Measurements from ENCODE around the gene AMDHD1.
"Not testable (repeated sequence)": the region's sequence is repeated elsewhere in the genome, so short reads cannot be mapped to it uniquely, and the experiment has no call there.

The AMDHD1 gene

DNA sequence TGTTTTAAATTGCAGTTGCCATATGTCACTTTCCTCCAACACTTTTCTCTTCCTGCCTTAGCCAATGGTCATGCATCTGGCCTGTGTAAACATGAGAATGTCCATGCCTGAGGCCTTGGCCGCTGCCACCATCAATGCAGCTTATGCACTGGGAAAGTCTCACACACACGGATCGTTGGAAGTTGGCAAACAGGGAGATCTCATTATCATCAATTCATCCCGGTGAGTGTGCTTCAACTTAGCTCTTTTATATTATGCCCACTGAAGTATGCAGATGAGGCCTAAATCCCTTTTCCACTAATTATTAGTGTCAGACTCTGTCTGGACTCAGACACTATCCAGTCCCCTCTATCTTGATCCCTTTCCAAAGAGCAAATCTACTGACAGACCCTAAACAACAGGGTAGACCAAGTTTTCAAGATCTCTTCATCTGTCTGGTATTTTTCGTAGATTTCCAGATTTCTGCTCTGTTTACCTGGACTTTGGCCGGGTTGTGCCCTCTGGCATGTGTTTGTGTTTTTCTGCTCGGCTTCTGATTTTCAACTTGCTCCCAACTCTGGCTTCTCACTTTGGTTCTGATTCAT lies 23.2 kb downstream of the AMDHD1 start:
- DNase-seq, result no peak

DNA sequence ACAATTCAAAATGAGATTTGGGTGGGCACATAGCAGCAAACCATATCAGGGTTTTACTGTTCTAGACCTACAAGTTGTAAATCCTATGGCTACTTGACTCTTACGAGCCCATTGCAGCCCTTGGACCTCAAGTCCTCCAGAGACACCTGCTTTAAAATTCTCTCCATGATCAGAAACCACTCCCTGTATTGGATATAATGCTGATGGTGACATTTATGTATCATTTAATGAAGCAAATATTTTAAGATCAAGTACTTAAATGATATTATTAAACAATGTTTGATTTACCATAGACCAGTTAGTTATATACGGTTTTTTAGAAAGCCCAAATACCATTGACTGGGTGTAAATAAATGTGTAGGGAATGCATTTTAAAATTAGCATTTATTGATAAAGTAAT lies 24.2 kb downstream of the AMDHD1 start:
- DNase-seq, result no peak

DNA sequence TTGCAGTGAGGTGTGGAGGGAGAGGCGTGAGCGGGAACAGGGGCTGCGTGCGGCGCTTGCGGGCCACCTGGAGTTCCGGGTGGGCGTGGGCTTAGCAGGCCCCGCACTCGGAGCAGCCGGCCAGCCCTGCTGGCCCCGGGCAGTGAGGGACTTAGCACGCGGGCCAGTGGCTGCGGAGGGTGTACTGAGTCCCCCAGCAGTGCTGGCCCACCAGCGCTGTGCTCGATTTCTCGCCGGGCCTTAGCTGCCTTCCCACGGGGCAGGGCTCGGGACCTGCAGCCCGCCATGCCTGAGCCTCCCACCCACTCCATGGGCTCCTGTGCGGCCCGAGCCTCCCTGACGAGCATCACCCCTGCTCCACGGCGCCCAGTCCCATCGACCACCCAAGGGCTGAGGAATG lies 26.0 kb downstream of the AMDHD1 start:
- not testable (repeated sequence) for DNase-seq

DNA sequence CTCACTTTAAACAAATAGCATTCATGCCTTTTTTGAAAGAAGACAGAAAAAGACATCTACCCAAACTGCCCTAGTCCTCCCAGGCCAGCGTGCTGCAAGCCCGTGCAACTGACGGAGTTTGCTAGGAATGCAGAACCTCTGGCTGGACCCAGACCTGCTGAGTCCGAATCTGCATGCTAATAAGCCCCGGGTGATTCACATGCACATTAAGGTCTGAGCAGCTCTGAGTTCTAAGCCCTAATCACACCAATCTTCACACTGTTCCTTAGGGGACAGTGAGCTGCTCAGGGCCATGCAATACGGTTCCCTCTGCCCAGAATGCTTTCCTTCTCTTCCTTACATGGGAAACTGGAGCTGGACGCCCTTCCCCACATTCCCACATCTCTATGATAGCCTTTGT lies 27.8 kb downstream of the AMDHD1 start:
- DNase-seq, result no peak

DNA sequence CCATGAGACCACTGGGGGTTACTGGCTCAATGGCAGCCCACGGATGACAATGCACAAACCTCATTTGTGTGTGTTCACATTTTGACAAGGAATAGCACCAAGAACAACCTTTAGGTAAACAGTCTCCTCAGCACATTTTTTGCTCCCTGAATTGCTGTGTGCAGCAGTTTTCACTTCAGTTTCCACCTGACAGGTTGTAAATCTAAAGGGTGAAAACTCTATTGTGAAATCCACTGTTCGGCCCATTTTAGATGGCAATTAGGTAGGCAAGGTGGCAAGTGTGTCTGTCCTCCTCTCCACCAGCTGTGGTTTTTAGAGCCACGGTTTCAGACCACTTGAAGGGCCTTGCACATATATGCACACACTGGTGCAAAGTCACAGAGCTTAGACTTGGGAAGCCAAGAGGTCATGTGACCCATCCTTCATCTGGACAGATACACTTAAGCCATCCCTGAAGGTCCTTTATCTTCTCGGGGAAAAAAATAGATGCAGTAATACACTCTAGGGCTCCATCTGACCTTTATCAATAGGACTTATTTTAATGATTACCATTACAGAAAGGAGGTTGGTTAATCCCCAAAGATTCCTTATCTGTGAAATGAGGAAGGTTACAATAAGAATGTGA lies 29.8 kb downstream of the AMDHD1 start:
- no peak for DNase-seq

DNA sequence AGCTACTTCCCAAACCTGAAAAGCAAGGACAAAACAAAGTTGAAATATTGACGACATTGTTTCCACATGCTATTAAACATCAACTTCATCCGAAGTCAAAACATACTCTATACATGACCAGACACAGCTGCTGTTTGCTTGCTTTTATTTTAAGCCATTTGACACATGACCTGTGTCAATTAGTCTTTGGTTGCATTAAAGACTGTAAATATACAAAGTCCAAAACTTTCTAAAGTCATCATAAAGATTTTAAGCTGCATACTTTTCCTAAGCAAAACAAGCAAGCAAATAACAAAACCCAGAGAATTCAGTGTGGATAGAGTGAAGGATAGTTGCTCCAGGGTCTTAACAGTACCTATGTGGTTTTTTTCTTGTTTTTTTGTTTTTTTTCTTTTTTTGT lies 31.2 kb downstream of the AMDHD1 start:
- DNase-seq, result no peak

DNA sequence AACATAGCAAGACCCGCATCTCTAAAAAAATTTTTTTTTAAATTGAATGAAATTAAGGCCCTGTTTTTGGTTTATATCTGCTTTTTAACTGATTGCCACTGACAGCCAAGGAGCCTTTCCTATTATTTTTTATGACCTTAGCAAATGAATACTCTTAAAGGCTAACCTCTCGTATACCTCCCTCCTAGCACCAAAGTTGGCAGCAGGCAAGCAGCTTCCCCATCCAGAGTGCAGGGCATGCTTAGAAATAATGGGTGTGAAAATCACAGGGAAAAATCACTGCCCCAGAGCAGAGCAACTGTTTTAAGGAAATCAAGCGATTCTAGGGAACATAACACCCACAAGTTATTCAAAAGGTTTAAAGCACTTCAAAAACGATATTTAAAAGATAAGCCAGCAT lies 32.4 kb downstream of the AMDHD1 start:
- no peak for DNase-seq

DNA sequence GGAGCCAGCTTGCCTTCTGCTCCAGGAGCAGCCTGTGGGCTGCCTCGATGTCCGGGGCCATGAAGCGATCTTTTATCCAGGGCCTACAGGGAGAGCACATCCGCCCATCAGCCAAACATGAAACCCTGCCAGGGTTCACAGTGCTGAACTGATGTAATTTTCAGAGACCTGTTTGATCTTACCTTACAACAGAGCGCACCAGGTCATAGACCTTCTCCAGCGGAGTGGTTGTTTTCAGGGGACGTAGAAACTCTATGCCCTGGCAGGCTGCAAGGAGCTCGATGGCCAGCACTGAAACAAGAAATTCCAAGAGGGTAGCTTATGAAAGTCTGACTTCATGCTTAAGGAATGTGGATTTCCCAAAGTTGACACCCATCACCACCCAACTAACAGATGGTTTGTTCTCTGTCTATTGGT lies 33.3 kb downstream of the AMDHD1 start:
- DNase-seq, result no peak

DNA sequence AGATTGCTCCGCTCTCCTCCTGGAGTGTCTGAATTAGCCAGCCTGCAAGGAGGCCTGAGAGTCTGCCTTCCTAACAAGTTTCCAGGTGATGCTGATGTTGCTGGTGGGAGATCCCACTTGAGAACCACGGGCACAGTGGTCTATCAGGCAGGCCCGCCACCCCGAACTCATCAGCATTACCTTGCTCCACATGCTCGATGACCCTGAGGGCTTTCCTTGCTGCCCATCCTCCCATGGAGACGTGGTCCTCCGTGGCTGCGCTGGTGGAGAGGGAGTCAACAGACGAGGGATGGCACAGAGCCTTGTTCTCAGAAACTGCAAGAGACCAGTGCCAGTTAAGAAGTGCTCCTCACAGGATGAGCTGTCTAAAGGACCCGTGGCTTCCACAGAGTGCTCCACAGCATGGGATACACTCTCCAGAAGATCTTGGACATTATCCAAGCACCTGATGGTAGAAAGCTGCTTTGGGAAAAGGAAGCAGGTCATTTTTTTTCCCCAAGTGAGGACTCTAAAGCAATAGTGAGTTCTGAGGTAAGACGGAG lies 34.7 kb downstream of the AMDHD1 start:
- no peak for DNase-seq

DNA sequence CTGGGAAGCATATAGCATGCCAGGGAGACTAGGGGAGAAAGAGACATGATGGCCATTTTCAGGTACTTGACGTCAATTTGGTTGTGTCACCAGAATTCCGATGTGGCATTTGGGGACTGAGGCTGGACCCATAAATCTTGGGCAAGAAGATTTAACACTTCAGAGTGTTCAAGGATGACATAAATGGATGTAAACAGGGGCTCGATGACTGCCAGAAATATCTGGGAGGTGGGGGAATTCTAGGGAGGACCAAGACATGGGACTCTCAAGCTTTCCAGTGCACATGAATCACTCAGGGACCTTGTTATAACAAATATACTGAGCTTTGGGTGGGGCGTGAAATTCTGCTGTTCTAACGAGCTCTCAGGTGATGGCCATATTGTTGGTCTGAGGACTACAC lies 35.2 kb downstream of the AMDHD1 start:
- DNase-seq, result no peak

DNA sequence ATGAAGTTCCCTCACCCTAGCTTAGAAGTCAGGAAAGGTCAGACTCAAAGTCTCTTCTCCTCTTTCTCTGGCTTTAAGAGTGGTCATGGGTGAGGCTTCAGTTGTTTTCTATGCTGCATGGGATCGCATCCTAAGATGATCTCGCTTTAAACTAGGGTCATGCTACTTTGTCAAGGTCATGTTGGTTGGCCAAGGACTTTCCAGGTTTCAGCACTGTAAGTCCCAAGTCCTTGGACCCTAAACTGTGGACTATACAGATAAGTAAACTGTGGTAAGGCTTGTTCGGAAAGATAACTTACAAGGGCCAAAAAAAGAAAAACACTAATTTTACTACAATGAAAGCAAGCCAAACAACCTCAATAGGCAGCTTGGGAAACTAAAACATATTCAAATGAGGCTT lies 35.6 kb downstream of the AMDHD1 start:
- no peak for DNase-seq

DNA sequence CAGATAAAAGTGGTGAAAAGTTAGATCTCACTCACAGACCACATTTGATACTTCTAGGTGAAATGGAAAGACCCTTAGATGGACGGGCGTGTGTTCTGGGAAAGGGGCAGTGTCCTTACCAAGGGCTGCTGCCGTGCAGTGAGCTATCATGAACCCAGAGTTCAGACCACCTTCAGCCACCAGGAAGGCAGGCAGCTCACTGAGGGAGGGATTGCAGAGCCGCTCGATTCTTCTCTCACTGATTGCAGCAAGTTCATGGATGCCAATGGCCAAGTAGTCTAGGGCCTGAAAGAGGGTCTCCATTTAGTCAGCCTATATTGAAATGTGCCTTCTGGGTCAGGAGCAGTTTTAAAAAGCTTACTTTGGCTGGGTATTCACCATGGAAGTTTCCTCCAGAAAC lies 37.3 kb downstream of the AMDHD1 start:
- no peak for DNase-seq

DNA sequence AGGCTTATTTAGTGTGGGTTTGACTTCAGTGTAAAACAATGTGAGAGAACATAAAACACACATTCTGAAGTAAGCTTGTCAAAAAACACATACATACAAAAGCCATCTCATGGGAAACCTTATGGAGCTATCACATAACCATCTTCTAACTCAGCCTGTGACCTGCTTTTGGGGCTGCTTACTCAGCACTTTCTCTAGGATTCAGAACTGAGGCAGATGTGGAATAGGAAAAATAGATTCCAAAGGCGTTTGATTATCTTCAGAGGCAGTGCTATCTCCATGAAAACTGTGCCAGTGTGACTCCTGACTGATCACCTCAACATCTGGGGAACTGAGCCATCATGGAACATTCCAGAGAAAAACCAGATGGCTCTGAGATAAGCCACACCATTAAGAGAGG lies 39.5 kb downstream of the AMDHD1 start:
- no peak for DNase-seq

DNA sequence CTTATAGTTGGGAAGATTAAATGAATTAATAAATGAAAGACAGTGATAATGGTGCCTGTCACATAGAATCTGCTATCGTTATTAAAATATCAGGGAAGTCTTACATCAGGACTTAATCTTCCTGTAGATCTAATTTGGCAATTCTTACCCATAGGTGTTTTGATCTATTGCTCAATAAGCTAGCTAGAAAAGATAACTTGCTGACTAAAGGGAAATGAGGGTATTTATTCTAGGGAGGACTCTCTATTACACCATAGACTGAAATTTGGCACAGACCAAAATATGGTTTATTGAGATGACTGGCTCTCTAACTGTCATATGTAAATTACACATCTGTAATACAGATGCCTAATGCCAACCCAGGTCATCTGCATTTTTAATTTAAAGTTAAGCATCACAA lies 41.6 kb downstream of the AMDHD1 start:
- no peak for DNase-seq

DNA sequence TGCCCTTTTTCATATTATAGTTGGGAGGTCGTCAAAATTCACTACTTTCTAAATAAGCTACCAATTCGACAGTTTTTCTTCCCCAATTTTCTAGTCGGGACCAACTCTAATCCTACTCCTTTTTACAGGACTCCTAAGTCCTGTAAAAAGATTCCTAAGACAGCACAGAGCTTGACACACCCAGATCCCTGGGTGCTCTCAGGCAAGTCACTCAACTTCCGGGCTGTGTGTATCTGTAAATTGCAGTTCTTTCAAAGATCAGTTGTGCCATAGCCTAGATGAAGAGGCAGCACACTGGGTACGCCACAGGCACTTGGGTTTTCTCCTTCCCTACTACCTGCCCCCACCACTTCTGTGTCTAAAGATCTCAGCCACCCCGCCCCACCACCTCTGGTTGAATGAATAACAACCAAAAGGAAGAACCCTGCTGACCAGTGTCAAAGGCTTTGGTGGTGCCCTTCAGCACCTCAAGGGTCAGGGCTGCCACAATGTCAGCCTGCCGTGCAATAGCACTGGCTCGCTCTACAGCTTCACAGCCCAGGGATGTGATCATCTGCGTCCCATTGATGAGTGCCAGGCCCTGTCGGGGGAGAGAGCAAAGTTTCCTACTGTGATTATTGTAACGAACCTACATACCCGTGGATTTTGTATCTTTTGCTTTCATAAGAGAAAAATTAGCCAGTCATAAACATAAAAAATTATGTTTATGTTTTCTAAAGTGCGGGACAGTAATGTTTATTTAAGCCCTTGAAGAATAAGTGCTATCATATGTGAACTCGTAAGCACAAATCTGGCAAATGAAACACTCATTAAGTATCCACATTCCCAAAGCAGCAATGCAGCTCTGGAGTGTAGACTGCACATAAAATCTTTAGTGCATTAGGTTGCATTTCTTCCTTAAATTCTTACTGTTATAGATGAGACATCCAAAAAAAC lies 43.8 kb downstream of the AMDHD1 start:
- DNase-seq, result no peak

DNA sequence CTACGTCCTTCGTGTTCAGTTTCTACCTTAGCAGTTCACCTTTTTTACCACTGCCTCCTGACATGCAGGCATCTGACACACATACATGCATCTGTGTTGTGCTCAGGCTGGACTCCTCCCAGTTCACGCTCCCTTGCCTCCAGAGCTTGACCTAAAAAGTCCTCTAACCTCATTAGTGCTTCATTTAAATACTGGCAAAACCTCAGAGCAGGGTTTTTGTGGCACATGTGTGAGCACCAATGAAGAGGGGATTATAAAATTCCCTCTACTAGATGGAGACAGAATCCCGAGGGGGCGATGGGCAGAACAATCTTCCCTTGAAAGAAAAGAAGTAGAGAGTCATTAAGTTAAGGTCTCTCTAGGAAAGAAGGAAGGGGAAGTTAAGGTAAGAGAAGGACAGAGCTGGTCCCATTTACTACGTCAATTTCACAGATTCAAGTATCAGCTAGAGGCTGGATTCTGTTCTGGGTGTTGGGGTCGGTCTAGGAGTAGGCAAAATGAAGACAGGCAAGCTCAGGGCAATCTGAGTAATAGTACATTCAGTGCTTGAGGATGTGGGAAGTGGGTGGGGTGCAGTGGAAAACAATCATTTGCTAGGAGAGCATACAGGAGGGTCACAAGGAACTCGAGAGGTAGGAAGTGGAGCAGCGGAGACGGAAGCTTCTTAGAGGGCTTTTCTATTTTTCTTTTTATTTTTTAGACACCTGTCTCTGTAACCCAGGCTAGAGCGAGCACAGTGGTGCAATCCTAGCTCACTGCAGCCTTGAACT lies 45.6 kb downstream of the AMDHD1 start:
- DNase-seq, result no peak

DNA sequence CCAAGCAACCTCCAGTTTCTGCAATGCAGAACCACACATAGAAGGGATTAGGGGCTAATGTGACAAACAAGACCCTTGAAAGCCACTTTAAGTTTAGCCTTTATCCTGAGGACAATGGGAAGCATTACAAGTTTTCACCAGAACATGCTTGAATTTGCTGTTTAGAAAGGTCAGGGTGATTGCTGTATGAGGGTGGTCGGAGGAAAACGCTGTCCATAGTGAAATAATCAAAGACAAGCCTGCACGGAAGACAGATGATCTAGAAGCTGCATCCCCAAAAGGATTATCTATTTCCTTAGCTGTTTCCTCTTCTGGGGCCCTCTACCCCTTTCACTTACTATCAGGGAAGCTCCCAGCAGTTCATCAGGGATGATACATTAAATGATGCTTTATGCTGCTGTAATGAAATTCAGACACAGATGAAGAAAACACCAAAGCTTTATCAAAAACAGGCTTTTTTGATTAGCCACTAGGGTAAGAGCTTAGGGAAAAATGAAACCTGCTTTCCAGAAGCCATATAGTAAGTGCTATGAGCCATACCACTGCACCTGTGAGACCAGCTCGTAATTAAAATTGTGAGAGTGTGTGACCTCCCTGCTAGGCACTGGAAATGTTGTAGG lies 46.5 kb downstream of the AMDHD1 start:
- DNase-seq, result no peak

DNA sequence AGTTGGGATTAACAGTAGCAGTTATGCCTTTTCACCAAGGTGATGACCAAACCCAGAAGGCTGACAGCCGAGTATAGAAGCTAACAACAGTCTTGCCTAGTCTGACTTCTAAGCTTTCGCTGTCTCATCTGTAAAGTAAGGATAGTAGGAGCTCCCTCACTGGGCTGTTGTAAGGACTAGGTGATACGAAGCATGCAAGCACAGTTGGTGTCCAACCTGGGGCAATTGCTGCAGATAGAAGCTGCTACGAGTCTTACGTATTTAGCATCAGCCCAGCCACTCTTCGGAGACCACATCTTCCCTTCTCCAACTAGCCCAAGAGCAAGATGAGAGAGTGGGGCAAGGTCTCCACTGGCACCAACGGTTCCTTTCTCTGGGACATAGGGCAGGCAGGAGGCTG lies 47.0 kb downstream of the AMDHD1 start:
- no peak for DNase-seq

DNA sequence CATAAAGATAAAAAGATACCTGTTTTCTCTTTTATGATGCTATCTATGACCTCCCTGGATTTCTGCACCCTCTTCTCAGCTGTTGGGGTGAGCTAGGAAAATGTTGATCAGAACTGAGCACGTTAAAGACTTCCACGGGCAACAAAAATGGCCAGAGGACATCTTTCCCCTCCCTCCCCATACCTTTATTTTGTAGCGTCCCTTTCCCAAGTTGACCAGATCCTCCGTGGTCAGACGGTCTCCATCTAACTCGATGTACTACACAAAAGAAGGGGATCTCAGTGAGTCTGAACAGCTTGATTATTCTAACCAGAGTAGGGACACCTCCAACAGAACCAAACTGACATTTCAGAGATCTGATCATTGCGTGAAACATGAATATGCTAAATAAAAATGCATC lies 50.8 kb downstream of the AMDHD1 start:
- no peak for DNase-seq

DNA sequence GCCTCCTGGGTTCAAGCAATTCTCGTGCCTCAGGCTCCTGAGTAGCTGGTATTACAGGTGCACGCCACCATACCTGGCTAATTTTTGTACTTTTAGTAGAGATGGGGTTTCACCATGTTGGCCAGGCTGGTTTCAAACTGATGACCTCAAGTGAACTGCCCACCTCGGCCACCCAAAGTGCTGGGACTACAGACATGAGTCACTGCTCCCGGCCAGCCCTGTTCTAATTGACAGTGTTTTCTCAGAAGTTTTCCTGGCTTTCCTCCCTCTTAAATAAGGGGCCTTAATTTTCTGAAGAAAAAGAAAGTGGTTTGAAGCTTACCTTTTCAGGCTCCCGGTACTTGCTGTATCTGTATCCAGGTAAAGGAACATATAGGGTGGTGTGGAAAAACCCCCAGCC lies 51.3 kb downstream of the AMDHD1 start:
- DNase-seq, result no peak

DNA sequence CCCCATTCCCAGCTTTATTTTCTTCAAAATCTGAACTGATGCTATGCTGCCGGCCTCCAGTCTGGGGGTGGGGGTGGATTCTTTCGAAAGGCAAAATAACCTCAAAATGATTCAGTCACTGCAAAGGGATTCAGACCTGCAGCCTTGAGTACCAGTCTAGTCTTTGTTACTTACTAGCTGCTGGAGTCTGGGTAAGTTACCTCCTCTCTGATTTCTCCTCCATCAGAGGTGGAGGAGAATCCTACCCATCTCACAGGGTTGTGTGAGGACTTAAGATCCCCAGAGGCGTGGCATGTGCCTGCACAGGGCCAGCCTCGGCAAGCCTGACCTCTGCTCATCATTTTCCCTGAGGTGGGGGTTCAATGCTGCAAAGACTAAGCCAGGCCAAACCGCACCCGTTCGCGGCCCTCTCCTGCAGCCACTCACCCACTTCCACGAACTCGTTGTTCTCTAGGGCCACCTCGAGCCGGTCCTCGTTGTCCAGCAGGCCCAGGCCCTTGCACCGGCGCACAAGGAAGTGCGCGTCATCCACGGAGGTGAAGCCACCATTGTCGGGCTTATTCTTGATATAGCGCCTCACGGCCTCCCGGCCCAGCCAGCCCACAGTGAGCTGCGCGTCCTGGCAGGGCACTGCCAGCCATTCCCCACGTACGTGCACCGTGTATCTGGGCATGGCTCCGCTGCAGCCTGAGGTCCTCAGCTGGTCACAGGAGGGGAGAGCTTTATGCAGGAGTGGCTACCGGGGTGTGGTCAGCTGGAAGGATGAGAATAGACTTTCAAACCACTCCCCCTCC lies 52.3 kb downstream of the AMDHD1 start:
- no peak for DNase-seq
